PC-3 (cell line): Measurements from ENCODE around the gene ZBED4.

Experiments used
- EZH2 ChIP-seq: fragments of 300-600 bp; sonication (generic); IDR thresholded peaks from one replicate; pipeline ENCODE4 v1.6.1; 2017; ENCODE audit warnings: antibody characterized with exemption, mild to moderate bottlenecking, low read length; ENCODE audit not compliant: unreplicated experiment
- EZH2phosphoT487 ChIP-seq: fragments of 300-600 bp; sonication (generic); IDR thresholded peaks from 2 replicates; pipeline ENCODE4 v1.6.1; 2018; ENCODE audit warnings: mild to moderate bottlenecking, antibody characterized with exemption, low read length, borderline replicate concordance
- TF ChIP-seq, protein P1 (sequence below): fragments of 300-600 bp; sonication (generic); conservative IDR thresholded peaks from 2 replicates; pipeline ENCODE4 v1.5.1; 2017; ENCODE audit warnings: antibody characterized with exemption, low read depth, mild to moderate bottlenecking, low read length

DNA sequence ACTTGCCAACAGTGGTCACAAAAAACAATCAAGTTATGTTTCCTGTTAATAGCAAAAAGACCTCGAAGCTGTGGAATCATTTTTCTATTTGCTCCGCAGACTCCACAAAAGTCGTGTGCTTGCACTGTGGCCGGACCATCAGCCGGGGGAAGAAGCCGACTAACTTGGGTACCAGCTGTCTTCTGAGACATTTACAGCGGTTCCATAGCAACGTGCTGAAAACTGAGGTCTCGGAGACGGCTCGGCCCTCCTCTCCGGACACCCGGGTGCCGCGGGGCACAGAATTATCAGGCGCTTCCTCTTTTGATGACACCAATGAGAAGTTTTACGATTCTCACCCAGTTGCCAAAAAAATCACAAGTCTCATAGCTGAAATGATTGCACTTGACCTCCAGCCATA, 31.6 kb downstream of the ZBED4 start:
- TF ChIP-seq, protein P1, sequence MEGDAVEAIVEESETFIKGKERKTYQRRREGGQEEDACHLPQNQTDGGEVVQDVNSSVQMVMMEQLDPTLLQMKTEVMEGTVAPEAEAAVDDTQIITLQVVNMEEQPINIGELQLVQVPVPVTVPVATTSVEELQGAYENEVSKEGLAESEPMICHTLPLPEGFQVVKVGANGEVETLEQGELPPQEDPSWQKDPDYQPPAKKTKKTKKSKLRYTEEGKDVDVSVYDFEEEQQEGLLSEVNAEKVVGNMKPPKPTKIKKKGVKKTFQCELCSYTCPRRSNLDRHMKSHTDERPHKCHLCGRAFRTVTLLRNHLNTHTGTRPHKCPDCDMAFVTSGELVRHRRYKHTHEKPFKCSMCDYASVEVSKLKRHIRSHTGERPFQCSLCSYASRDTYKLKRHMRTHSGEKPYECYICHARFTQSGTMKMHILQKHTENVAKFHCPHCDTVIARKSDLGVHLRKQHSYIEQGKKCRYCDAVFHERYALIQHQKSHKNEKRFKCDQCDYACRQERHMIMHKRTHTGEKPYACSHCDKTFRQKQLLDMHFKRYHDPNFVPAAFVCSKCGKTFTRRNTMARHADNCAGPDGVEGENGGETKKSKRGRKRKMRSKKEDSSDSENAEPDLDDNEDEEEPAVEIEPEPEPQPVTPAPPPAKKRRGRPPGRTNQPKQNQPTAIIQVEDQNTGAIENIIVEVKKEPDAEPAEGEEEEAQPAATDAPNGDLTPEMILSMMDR = no peak
- TF ChIP-seq EZH2phosphoT487 = no peak
- no peak for TF ChIP-seq EZH2
